Astrocyte of the hippocampus (primary cell): ENCODE results near the gene ERBIN.
"Not testable (repeated sequence)": the region's sequence is repeated elsewhere in the genome, so short reads cannot be mapped to it uniquely, and the experiment has no call there.

Experiments
- DNase-seq: peaks from one replicate; pipeline ENCODE4 v3.0.0; 2011; ENCODE audit warnings: low read depth, low spot score

The ERBIN gene, protein sequence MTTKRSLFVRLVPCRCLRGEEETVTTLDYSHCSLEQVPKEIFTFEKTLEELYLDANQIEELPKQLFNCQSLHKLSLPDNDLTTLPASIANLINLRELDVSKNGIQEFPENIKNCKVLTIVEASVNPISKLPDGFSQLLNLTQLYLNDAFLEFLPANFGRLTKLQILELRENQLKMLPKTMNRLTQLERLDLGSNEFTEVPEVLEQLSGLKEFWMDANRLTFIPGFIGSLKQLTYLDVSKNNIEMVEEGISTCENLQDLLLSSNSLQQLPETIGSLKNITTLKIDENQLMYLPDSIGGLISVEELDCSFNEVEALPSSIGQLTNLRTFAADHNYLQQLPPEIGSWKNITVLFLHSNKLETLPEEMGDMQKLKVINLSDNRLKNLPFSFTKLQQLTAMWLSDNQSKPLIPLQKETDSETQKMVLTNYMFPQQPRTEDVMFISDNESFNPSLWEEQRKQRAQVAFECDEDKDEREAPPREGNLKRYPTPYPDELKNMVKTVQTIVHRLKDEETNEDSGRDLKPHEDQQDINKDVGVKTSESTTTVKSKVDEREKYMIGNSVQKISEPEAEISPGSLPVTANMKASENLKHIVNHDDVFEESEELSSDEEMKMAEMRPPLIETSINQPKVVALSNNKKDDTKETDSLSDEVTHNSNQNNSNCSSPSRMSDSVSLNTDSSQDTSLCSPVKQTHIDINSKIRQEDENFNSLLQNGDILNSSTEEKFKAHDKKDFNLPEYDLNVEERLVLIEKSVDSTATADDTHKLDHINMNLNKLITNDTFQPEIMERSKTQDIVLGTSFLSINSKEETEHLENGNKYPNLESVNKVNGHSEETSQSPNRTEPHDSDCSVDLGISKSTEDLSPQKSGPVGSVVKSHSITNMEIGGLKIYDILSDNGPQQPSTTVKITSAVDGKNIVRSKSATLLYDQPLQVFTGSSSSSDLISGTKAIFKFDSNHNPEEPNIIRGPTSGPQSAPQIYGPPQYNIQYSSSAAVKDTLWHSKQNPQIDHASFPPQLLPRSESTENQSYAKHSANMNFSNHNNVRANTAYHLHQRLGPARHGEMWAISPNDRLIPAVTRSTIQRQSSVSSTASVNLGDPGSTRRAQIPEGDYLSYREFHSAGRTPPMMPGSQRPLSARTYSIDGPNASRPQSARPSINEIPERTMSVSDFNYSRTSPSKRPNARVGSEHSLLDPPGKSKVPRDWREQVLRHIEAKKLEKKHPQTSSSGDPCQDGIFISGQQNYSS (N-terminal part only)

DNA sequence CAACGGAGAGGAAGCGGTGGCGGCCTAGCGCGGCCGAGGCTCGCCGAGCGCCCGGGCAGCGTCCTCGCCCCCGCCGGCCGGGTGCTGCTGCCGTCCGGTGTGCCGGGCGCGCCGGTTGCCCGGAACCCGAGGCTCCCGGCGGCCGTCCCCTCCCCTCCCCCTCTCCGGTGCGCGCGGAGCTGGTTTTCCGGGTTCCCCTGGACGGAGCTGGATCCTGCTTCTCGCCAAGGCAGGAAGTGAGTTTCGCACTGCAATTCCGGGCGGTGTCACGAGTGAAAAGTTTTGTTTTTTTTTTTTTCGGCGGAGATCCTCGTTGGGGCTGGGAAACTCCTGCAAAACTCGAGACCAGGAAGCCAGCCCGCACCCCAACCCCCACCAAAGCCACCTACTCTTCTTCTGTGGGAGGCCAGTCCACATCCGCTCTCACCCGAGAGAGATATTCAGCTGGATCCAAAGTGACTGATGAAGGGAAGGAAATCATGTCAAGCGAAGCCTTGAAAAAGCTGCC, at the start of gene ERBIN:
TSS of gene ERBIN (plus strand) at position 300 of the 508 bp plus-strand sequence. CDS start 66,144 bp downstream, outside the sequence.
- peak; percentile 82 for DNase-seq

DNA sequence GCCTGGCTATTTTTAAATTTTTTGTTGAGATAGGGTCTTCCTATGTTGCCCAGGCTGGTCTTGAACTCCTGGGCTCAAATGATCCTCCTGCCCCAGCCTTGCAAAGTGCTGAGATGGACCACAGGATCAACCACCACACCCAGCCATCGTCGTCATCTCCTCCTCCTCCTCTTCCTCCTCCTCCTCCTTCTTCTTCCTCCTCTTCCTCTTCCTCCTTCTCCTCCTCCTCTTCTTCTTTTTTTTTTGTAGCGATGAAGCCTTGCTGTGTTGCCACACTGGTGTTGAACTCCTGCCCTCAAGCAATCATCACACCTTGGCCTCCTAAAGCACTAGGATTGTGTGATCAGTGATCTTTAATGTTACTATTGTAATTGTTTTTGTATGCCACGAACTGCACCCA, 49.4 kb upstream of the ERBIN start:
- no peak for DNase-seq

- DNase-seq, result peak; percentile 60
These were observed 46.6 kb upstream of the ERBIN start for GRCh38 chr5:65879668-65880256.

- no peak for DNase-seq
These were observed 45.8 kb upstream of the ERBIN start for GRCh38 chr5:65880496-65881072.

DNA sequence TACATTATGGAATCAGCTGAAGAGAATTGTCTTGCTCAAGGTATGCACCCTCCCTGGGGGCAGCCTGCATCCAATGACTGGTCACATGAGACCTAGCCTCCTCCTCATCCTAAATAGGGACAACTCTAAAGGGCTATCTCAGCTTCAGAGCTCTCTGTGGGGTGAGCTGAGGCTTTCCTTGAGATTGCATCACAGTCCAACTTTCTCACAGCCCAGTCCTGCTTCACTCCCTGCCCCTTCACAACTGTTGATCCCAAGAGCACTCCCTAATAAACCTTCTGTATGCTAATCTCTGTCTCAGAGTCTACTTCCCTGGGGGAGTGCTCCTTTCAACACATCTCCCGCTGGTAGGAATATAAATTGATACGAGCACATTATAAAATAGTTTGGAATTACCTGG, 44.1 kb upstream of the ERBIN start:
- no peak for DNase-seq

DNA sequence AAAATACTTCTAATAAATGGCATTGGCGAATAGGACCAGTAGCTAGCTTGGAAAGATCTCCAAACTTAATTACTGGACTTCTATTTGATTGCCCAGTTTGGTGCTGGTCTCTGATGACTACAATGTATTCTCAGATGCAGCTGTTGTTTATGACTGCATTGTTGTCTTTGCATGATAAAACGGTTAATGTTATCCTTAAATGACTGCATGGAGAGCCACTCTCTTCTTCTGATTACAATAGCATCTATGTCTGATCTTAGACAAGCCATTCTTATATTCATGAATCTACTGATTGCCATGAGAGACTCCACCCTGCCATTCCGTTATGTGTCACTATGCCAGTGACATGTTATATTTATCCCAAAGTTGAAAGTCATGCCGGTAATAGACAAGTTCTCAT, 42.9 kb upstream of the ERBIN start:
- no peak for DNase-seq

GRCh38 chr5:65886387-65886786, 40.0 kb upstream of the ERBIN start:
- DNase-seq, result no peak

DNA sequence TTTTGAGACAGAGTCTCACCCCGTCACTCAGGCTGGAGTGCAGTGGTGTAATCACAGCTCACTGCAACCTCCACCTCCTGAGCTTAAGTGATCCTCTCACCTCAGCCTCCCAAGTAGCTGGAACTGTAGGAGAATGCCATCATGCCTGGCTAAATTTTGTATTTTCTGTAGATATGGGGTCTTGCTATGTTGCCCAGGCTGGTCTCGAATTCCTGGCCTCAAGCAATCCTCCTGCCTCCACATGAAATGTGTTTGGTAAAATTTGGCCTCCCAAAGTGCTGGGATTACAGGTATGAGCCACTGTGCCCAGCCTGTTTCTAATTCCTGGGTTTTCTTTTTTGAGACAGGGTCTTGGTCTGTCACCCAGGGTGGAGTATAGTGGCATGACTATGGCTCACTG, 34.4 kb upstream of the ERBIN start:
- DNase-seq, result not testable (repeated sequence)

GRCh38 chr5:65892801-65893200, 33.6 kb upstream of the ERBIN start:
- no peak for DNase-seq

- no peak for DNase-seq
These were observed 32.5 kb upstream of the ERBIN start for GRCh38 chr5:65893749-65894430.

- DNase-seq, result no peak
These were observed 30.5 kb upstream of the ERBIN start for GRCh38 chr5:65895891-65896290.

- no peak for DNase-seq
These were observed 25.6 kb upstream of the ERBIN start for GRCh38 chr5:65900746-65901145.

GRCh38 chr5:65902104-65902503, 24.3 kb upstream of the ERBIN start:
- DNase-seq, result no peak

GRCh38 chr5:65903581-65903980, 22.8 kb upstream of the ERBIN start:
- DNase-seq, result peak; percentile 30

DNA sequence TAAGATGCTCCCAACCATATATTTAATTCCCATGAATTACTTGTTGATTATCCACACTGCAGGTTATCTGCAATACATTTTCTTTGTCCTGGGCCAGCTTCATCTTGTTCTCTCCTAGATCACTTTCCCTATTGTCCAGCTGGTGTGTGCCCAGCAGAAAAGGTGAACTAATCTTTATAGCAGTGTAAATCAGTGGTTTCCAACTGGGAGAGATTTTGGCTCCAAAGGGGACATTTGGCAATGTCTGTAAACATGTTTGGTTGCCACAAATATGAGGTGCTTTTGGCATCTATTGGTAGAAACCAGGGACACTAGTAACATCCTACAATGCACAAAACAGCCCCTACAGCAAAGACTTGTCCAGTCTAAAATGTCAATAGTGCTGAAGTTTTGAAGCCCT, 20.1 kb upstream of the ERBIN start:
- no peak for DNase-seq

DNA sequence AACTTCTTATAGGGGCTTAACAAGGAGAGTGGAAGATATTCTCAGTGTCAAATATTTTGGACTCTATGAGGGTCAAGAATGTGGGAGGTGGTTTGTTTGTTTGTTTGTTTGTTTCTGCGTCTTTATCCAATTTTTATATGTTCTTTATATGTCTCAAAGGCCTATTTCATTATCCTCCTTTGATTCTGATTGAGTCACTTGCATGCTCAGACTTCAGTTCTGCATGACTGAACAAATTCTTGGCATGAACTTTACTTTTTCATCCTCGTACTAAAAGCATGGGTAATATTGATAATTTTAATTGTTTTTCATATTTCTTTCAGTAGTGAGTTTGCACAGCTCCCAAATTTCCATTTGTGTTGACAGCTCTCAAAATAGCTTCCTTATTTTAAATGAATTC, 19.2 kb upstream of the ERBIN start:
- peak; percentile 75 for DNase-seq

GRCh38 chr5:65910711-65911110, 15.7 kb upstream of the ERBIN start:
- DNase-seq, result no peak

DNA sequence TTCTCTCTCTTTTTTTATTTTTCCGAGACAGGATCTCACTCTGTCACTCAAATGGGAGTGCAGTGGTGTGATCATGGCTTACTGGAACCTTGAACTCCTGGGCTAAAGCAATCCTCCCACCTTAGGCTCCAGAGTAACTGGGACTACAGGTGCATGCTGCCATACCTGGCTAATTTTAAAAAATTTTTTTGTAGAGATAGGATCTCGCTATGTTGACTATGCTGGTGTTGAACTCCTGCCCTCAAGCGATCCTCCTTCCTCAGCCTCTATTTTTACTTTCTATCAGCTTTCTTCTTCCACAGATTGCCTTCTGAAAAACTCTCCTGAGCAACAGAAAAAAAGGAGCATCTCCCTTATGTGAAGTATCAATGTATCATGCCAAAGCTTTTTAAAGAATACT, 14.1 kb upstream of the ERBIN start:
- no peak for DNase-seq

- DNase-seq, result no peak
These were observed 12.9 kb upstream of the ERBIN start for GRCh38 chr5:65913519-65913918.

DNA sequence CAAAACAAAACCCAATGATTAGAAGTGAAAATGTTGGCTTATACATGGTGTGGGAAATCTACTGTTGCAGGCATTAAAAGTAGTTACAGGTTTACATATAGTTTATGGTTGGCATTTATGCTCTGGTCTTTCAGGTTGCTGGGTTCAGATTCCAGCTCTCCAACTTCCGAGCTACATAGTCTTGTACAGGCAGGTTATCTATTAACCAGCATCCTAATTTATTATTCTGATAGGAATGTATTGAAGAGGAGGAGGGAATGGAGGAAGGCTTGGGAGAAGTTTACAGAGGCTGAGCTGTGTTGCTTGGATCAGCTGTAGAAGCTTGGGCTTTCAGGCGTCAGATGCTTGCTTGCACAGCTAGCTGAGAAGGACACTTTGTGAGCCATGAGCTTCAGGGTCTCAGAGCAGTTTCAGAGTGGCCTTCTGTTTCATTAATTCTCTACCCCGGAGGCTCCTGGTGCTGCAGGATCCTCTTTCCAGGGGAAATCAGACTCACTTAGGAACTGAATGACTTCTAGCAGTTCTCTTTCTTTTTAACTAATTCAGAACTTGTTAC, 11.7 kb upstream of the ERBIN start:
- no peak for DNase-seq
